ENCODE measurements around the gene STXBP6.

Gene STXBP6

GRCh38 chr14:24858052-24858451 is 191.9 kb downstream of the STXBP6 start:
- H3K36me3 ChIP-seq: no peaks in the 10 kb centered on the region
- intact Hi-C loops (cut with DNase I; ENCODE audit: low total_unique reads): no loop called here
- no peak for TF ChIP-seq CTCF (IDR thresholded peaks at IDR 0.05)
- DNase-seq: no peak
- no peaks in the 10 kb centered on the region for H3K27me3 ChIP-seq
- H3K4me1 ChIP-seq: no peaks in the 10 kb centered on the region
- H3K27ac ChIP-seq: no peak overlapping the region
- no peak overlapping the region for H3K4me3 ChIP-seq
- no peaks in the 10 kb centered on the region for H3K9me3 ChIP-seq

DNA sequence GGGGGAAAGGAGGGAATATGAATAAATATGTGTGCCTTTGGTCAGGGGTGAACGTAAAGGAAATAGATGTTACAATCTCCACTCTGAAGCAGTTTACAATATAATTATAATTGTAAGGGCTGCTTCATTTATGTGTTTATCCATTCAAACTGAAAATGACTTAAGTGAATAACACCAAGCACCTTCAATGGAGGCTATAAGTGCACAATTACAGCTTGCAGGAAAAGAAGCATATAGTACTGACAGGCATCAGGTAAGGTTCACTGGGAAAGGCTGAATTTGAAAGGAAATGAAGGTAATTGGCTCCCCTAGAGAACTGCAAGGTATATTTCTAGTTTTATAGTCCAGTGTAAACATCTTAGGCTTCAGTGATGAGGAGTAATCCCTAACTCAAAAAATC is 192.7 kb downstream of the STXBP6 start:
- H3K27me3 ChIP-seq: no peaks in the 10 kb centered on the region
- H3K36me3 ChIP-seq: no peaks in the 10 kb centered on the region
- no peak overlapping the region for H3K4me3 ChIP-seq
- no peak for TF ChIP-seq CTCF (IDR thresholded peaks at IDR 0.05)
- no peak for DNase-seq
- intact Hi-C loops (cut with DNase I; ENCODE audit: low total_unique reads): no loop called here
- no peak overlapping the region for H3K27ac ChIP-seq
- H3K4me1 ChIP-seq: no peaks in the 10 kb centered on the region
- no peaks in the 10 kb centered on the region for H3K9me3 ChIP-seq

GRCh38 chr14:24853446-24853845 is 196.5 kb downstream of the STXBP6 start:
- no peaks in the 10 kb centered on the region for H3K4me1 ChIP-seq
- no peaks in the 10 kb centered on the region for H3K27me3 ChIP-seq
- no peak for DNase-seq
- H3K36me3 ChIP-seq: no peaks in the 10 kb centered on the region
- intact Hi-C loops (cut with DNase I; ENCODE audit: low total_unique reads): no loop called here
- H3K9me3 ChIP-seq: no peaks in the 10 kb centered on the region
- H3K4me3 ChIP-seq: no peak overlapping the region
- H3K27ac ChIP-seq: no peak overlapping the region
- no peak for TF ChIP-seq CTCF (IDR thresholded peaks at IDR 0.05)

- no peak overlapping the region for H3K27ac ChIP-seq
- no peaks in the 10 kb centered on the region for H3K4me1 ChIP-seq
- TF ChIP-seq CTCF (IDR thresholded peaks at IDR 0.05): no peak
- no peaks in the 10 kb centered on the region for H3K9me3 ChIP-seq
- H3K27me3 ChIP-seq: no peaks in the 10 kb centered on the region
- H3K36me3 ChIP-seq: no peaks in the 10 kb centered on the region
- intact Hi-C loops (cut with DNase I; ENCODE audit: low total_unique reads): no loop called here
- no peak overlapping the region for H3K4me3 ChIP-seq
- no peak for DNase-seq
Observed at GRCh38 chr14:24852312-24853060, 197.5 kb downstream of the STXBP6 start.

GRCh38 chr14:24851837-24852236 is 198.1 kb downstream of the STXBP6 start:
- DNase-seq: no peak

More at GRCh38 chr14:24851837-24852236, 198.1 kb downstream of the STXBP6 start:
- no peaks in the 10 kb centered on the region for H3K36me3 ChIP-seq
- no peak for TF ChIP-seq CTCF (IDR thresholded peaks at IDR 0.05)
- H3K27ac ChIP-seq: no peak overlapping the region
- H3K4me1 ChIP-seq: no peaks in the 10 kb centered on the region
- H3K4me3 ChIP-seq: no peak overlapping the region
- no peaks in the 10 kb centered on the region for H3K27me3 ChIP-seq
- no peaks in the 10 kb centered on the region for H3K9me3 ChIP-seq
- intact Hi-C loops (cut with DNase I; ENCODE audit: low total_unique reads): no loop called here
